Tibial nerve (tissue), 4 donors: ENCODE data around the gene RNPEPL1. TPM values are rescaled to one million over a fixed set of nuclear protein-coding genes. Genes with fewer than 3 reads are reported as not detected.

Source experiments
- DNase-seq, 2 donors: peaks; one replicate each; pipeline ENCODE4 v3.0.0-alpha.2; 2019; ENCODE audit warnings: low spot score in 2 of 2
- H3K27ac ChIP-seq, 4 donors: fragments of 200-600 bp; sonication (generic) in 3 of 4; one replicate each; pipeline ENCODE4 v1.5.1; 2017 to 2019; ENCODE audit warnings: mild to moderate bottlenecking in 1 of 4
- H3K27me3 ChIP-seq, 2 donors: fragments of 200-600 bp; sonication (generic) in 1 of 2; one replicate each; pipeline versions ENCODE4 v1.5.1 to v1.6.0; 2017 to 2019
- H3K36me3 ChIP-seq, 3 donors: fragments of 200-600 bp; sonication (generic); one replicate each; pipeline ENCODE4 v1.5.1; 2018 to 2019
- H3K4me1 ChIP-seq, 4 donors: fragments of 200-600 bp; sonication (generic) in 3 of 4; one replicate each; pipeline ENCODE4 v1.5.1; 2017 to 2019
- H3K4me3 ChIP-seq, 4 donors: fragments of 200-600 bp; sonication (generic) in 3 of 4; one replicate each; pipeline ENCODE4 v1.5.1; 2017 to 2019; ENCODE audit warnings: mild to moderate bottlenecking in 1 of 4, moderate library complexity in 1 of 4
- H3K9me3 ChIP-seq, 4 donors: fragments of 200-600 bp; sonication (generic) in 3 of 4; one replicate each; pipeline ENCODE4 v1.5.1; 2017 to 2019
- CTCF ChIP-seq, 5 experiments: fragments of 200-600 bp in 3 of 5; fragments of 450-650 bp in 2 of 5; sonication (generic) in 3 of 5; IDR thresholded peaks; one replicate each; pipeline ENCODE4 v1.5.1; 2016 to 2019; ENCODE audit warnings: antibody characterized with exemption in 5 of 5, mild to moderate bottlenecking in 3 of 5, moderate library complexity in 2 of 5
- EP300 ChIP-seq, 2 donors: sonication (generic); formaldehyde crosslinking; IDR thresholded peaks; one replicate each; pipeline ENCODE4 v1.6.1; 2017; ENCODE audit warnings: antibody characterized with exemption in 2 of 2, mild to moderate bottlenecking in 1 of 2
- POLR2A ChIP-seq, 2 donors: fragments of 450-650 bp; IDR thresholded peaks; one replicate each; pipeline ENCODE4 v1.6.1; 2017; ENCODE audit warnings: antibody characterized with exemption in 2 of 2, mild to moderate bottlenecking in 2 of 2, moderate library complexity in 2 of 2
- WGBS, 2 donors: methylation state at CpG; one replicate each; pipeline ENCODE4 v1.1.5; 2018; 5-methylcytosine and 5-hydroxymethylcytosine counted together
- total RNA-seq, 4 donors: library from RNA; depleted of rRNA; stranded (reverse); fragments of >200 nt; gene quantifications; one replicate each; pipeline ENCODE4 v1.1.0, GENCODE V29; 2016

RNPEPL1 gene
- total RNA-seq, 4 donors from 2014 or later: 55.3 to 90.6 (median 64.0) TPM

DNA sequence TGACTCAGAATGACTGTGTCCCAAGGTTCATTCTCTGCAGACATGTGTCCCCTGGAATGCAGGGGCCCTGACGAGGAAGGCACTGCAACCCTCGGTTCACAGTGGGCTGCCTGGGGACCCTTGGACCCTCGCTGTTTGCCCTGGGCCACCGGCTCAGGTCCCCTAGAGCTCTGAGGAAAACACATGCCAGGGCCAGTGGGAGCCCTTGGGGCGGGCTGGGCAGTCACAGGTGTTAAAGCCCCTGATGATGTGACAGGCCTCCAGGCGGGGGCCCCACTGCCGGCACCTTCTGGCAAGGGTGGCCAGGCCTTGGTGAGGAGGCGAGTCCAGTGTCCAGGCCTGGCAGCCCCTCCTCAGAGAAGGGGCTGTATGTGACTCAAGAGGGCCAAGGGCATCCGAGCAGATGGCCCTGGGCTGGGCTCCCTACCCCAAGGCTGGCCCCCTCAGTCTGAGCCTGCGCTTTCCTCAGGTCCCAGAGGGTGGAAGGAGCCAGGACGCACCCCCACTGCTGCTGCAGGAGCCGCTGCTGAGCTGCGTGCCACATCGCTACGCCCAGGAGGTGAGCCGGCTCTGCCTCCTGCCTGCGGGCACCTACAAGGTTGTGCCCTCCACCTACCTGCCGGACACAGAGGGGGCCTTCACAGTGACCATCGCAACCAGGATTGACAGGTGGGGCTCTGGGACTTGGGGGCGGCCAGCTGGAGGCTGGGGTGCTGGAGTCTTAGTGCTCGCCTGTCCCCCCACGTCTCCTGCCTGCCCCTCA is 29.3 kb downstream of the RNPEPL1 start:
- Histone ChIP-seq H3K4me3 (no peak overlapping the region), H3K27me3 (no peaks in the 10 kb centered on the region), H3K4me1 (peaks cover 0 to 5% (median 0%) of the 10 kb centered on the region in 4 donors), H3K27ac (no peak overlapping the region), H3K36me3 (peaks cover 0 to 100% (median 11%) of the 10 kb centered on the region in 3 donors), H3K9me3 (no peaks in the 10 kb centered on the region)
- 87 to 100% methylated on average over 1 to 22 of the region's 22 CpGs for WGBS, 2 donors
- DNase-seq: peak in 1 of 2 donors; percentile 0
- TF ChIP-seq CTCF (IDR thresholded peaks at IDR 0.05) (no peak), EP300 (IDR thresholded peaks at IDR 0.05) (no peak), POLR2A (IDR thresholded peaks at IDR 0.05) (no peak)

DNA sequence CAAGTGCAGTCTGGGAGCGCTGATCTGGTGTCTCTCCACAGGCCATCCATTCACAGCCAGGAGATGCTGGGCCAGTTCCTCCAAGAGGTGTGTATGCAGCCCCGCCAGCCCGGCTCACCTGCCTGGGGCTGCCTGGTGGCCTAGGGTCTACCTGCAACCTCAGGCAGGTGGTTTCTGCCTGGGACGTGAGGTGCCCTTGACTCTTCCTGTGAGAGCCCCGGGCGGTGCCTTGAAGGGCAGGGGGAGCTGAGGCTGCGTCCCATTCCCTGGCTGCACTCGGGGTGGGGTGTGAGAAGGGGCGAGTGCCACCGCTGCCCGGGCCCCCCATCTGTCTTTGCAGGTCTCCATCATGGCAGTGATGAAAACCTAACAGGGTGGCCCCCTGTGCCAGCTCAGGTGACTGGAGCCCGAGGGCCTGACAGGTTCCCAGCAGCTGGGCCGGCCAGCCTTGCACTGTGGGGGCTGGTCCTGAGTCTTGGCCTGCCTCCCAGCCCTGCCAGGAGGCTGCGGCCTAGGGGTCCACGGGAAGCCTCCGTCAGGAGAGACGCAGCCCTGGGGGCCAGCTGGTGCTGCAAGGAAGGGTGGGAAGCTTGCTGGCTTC is 30.1 kb downstream of the RNPEPL1 start:
- peaks cover 0 to 5% (median 0%) of the 10 kb centered on the region in 4 donors for H3K4me1 ChIP-seq
- DNase-seq: peak in 1 of 2 donors; percentile 4
- 81 to 98% methylated on average over 11 to 13 of the region's 17 CpGs for WGBS, 2 donors
- TF ChIP-seq POLR2A (IDR thresholded peaks at IDR 0.05) (no peak), EP300 (IDR thresholded peaks at IDR 0.05) (no peak), CTCF (IDR thresholded peaks at IDR 0.05) (no peak)
- H3K27ac ChIP-seq: no peak overlapping the region
- peaks cover 0 to 95% (median 11%) of the 10 kb centered on the region in 3 donors for H3K36me3 ChIP-seq
- H3K9me3 ChIP-seq: no peaks in the 10 kb centered on the region
- no peaks in the 10 kb centered on the region for H3K27me3 ChIP-seq
- no peak overlapping the region for H3K4me3 ChIP-seq

DNA sequence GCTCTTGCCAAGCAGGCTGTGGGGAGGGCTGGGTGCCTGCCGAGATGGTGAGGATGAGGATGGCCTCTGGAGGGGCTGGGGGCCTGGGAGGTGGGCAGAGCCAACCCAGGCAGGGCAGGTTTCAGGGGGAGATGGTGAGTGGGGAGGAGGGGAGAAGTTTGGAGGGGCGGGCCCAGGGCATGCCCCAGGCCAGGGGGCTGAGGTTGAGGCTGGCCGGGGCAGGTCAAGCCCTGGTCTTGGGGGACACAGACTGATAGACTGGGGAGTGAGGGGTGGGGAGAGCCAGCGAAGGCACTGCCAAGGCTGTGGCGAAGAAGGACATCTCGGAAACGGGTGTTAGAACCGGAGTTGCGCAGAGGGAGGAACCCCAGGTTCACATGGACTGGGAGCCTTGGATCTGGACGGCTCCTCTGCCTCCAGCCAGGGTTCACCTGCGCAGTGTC is 30.9 kb downstream of the RNPEPL1 start:
- DNase-seq: peak in 1 of 2 donors; percentile 1
- no peaks in the 10 kb centered on the region for H3K9me3 ChIP-seq
- no peak overlapping the region for H3K27ac ChIP-seq
- no peak overlapping the region for H3K4me3 ChIP-seq
- 91 to 94% methylated on average over 11 of the region's 11 CpGs for WGBS, 2 donors
- no peak for TF ChIP-seq POLR2A (IDR thresholded peaks at IDR 0.05)
- peaks cover 0 to 88% (median 11%) of the 10 kb centered on the region in 3 donors for H3K36me3 ChIP-seq
- no peaks in the 10 kb centered on the region for H3K27me3 ChIP-seq
- peaks cover 0 to 9% (median 0%) of the 10 kb centered on the region in 4 donors for H3K4me1 ChIP-seq

DNA sequence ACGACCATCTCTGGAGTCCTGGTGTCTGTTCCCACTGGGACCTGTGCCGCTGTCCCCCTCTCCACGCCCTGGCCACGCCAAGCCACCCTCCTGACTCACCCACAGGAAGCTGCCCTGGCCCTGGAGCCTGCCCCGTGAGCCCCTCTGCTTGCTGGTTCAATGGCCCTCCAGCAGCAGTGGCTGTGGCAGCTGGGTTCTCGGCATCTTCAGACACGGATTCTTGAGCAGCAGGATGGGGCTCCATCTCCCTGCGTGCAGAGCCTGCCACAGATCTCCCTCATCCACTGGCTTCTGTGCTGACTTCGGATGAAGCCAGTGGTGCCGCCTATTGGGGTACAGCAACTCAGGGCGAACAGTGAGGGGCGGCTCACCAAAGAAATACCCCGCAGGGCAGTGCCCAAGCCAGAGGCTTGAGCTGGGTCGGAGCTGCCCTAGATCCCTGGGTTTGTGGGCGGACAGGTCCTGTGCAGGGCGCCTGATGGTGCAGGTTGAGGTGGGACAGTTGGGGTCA is 32.2 kb downstream of the RNPEPL1 start:
- no peak overlapping the region for H3K27ac ChIP-seq
- TF ChIP-seq CTCF (IDR thresholded peaks at IDR 0.05): no peak
- no peak for TF ChIP-seq POLR2A (IDR thresholded peaks at IDR 0.05)
- no peak for TF ChIP-seq EP300 (IDR thresholded peaks at IDR 0.05)
- WGBS, 2 donors: 93 to 95% methylated on average over 13 to 15 of the region's 16 CpGs
- no peaks in the 10 kb centered on the region for H3K27me3 ChIP-seq
- H3K36me3 ChIP-seq: peaks cover 0 to 74% (median 11%) of the 10 kb centered on the region in 3 donors
- H3K4me1 ChIP-seq: peaks cover 0 to 19% (median 3%) of the 10 kb centered on the region in 4 donors
- no peak overlapping the region for H3K4me3 ChIP-seq
- DNase-seq: peak in 1 of 2 donors; percentile 8
- H3K9me3 ChIP-seq: no peaks in the 10 kb centered on the region

DNA sequence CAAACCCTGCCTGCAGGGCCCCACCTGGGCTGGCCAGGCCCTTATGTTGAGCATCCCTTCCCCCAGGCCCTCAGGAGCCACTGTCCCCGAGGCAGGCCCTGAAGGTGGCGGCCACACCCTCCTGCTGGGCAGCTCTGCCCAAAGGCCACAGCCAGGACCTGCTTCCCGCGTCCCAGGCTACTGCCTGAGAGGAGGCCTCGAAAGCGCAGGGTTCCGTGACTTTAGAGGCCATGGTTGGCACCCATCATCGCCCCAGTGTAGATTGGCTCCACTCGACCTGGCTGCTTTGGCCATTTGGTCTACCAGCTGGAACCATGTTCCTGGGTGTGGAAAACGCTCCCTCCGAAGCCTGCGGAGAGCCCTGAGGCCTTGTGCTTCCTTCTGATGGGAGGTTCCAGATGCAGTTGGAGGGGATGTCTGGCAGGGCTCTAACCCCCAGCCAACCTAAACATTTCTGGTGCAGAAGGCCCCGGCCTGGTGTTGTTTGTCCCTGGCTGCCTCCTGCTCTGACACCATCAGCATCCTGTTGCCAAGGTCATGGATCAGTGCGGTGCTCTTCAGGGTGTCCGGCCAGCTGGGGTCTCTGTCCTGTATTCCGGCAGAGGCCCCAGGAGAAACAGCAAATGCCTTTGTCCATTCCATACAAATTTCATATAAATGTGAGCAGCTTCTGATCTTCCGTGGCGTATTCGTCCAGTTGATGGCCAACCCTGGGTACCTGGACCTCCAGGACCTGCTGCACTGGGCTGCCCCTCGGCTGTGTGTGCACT is 33.0 kb downstream of the RNPEPL1 start:
- no peak for TF ChIP-seq EP300 (IDR thresholded peaks at IDR 0.05)
- no peak for TF ChIP-seq POLR2A (IDR thresholded peaks at IDR 0.05)
- TF ChIP-seq CTCF (IDR thresholded peaks at IDR 0.05): no peak
- peaks cover 0 to 15% (median 3%) of the 10 kb centered on the region in 4 donors for H3K4me1 ChIP-seq
- peak in 1 of 2 donors; percentile 10 for DNase-seq
- peaks cover 0 to 67% (median 11%) of the 10 kb centered on the region in 3 donors for H3K36me3 ChIP-seq
- no peaks in the 10 kb centered on the region for H3K27me3 ChIP-seq
- no peak overlapping the region for H3K4me3 ChIP-seq
- WGBS, 2 donors: 81 to 85% methylated on average over 18 to 20 of the region's 20 CpGs
- H3K9me3 ChIP-seq: no peaks in the 10 kb centered on the region
- no peak overlapping the region for H3K27ac ChIP-seq
